Upper lobe of right lung (tissue), 1 donor: ENCODE measurements around the gene SEC22C. TPM values are rescaled to one million over a fixed set of nuclear protein-coding genes. Genes with fewer than 3 reads are reported as not detected.

Source experiments
- ATAC-seq: fragments of 200-7000 bp; cut with Tn5 transposase; one replicate; pipeline ENCODE4 v1.9.1; 2020; ENCODE audit warnings: mild to moderate bottlenecking, moderate library complexity
- DNase-seq: peaks from one replicate; pipeline ENCODE4 v3.0.0-alpha.2; 2020
- H3K27ac ChIP-seq: fragments of 200-600 bp; one replicate; pipeline ENCODE4 v1.8.0; 2022
- H3K27me3 ChIP-seq: fragments of 200-600 bp; one replicate; pipeline ENCODE4 v1.8.0; 2022; ENCODE audit warnings: mild to moderate bottlenecking
- H3K36me3 ChIP-seq: fragments of 200-600 bp; one replicate; pipeline ENCODE4 v1.8.0; 2022
- H3K4me1 ChIP-seq: fragments of 200-600 bp; one replicate; pipeline ENCODE4 v1.8.0; 2022
- H3K4me3 ChIP-seq: fragments of 200-600 bp; one replicate; pipeline ENCODE4 v1.8.0; 2022; ENCODE audit warnings: mild to moderate bottlenecking
- H3K9me3 ChIP-seq: fragments of 200-600 bp; one replicate; pipeline ENCODE4 v1.8.0; 2022
- CTCF ChIP-seq: fragments of 200-600 bp; IDR thresholded peaks from one replicate; pipeline ENCODE4 v1.8.0; 2022; ENCODE audit warnings: antibody characterized with exemption
- intact Hi-C: fragments of 100-400 bp; cut with DNase I; formaldehyde crosslinking; loops from one replicate; pipeline ENCODE4 v1.11.0; 2022
- total RNA-seq: library from RNA; stranded (reverse); fragmentation: NEBNext Ultra II Directional; extraction: Animal tissue kit (Norgen Biotek cat#: 25700); gene quantifications from one replicate; pipeline ENCODE4 v1.2.1, GENCODE V29; 2021
- donor health status: DM: no; HTN: yes; CAD: no; lungs with severe emphysema.

SEC22C gene
- total RNA-seq, 1 donor from 2014 or later, result 48.6 TPM

DNA sequence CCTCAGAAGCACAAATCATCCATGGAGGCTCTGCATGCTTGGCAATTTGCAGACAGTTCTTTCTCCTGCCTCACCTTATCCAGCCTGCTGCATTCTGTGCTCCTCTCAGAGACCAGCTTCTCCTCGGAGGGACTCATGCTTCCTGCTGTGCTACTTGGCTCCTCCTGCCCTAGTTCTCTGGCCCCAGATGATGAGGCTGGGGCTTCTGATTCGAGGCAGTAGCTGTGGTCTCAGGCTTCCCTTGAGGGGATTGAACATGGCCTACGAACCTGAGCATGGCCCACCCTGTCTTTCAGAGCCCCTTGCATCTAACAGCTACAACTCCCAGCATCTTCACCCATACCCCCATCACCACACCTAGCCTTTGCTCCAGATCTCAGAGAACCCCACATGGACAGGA lies 72.7 kb downstream of the SEC22C start:
- no peaks in the 10 kb centered on the region for H3K9me3 ChIP-seq
- H3K4me1 ChIP-seq, result peaks cover 24% of the 10 kb centered on the region
- H3K4me3 ChIP-seq, result no peak overlapping the region
- DNase-seq, result no peak
- ATAC-seq, result no peak
- no peaks in the 10 kb centered on the region for H3K36me3 ChIP-seq
- H3K27me3 ChIP-seq, result no peaks in the 10 kb centered on the region
- TF ChIP-seq CTCF, result no peak
- intact Hi-C loops, result no loop called here
- peak overlapping the region; percentile 51 for H3K27ac ChIP-seq

DNA sequence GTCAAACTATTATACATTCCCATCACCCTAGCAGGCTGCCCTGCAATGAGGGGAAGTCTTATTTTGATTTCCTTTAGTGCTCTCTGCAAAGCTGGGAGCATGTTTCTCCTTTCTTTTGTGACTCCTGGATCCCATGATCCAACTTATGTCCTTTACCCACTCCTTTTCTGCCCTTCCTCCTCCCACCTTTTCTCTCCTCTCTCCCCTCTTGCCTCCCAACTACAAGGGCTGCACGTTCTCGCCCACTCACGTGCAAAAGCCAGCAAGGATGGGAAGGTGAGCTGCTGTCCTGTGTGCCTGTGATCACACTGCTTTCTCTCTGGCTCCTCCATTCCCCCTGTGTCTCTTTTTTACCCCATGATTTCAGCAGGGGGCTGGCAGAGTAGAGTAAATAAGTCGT lies 73.2 kb downstream of the SEC22C start:
- H3K36me3 ChIP-seq, result no peaks in the 10 kb centered on the region
- TF ChIP-seq CTCF, result no peak
- intact Hi-C loops, result no loop called here
- DNase-seq (no peak), ATAC-seq (no peak)
- no peaks in the 10 kb centered on the region for H3K27me3 ChIP-seq
- H3K9me3 ChIP-seq, result no peaks in the 10 kb centered on the region
- H3K4me3 ChIP-seq, result no peak overlapping the region
- peak overlapping the region; percentile 51 for H3K27ac ChIP-seq
- peaks cover 24% of the 10 kb centered on the region for H3K4me1 ChIP-seq

- Histone ChIP-seq H3K4me3 (no peak overlapping the region), H3K4me1 (peaks cover 24% of the 10 kb centered on the region), H3K27me3 (no peaks in the 10 kb centered on the region), H3K36me3 (no peaks in the 10 kb centered on the region), H3K27ac (peak overlapping the region; percentile 51), H3K9me3 (no peaks in the 10 kb centered on the region)
- ATAC-seq, result no peak
- DNase-seq, result peak; percentile 63
- no peak for TF ChIP-seq CTCF
- intact Hi-C loops, result no loop called here
These were observed 73.9 kb downstream of the SEC22C start for GRCh38 chr3:42507761-42508335.

- H3K36me3 ChIP-seq, result no peaks in the 10 kb centered on the region
- no peaks in the 10 kb centered on the region for H3K27me3 ChIP-seq
- H3K9me3 ChIP-seq, result no peaks in the 10 kb centered on the region
- intact Hi-C loops, result no loop called here
- DNase-seq (peak; percentile 63), ATAC-seq (peak; percentile 56)
- peaks cover 24% of the 10 kb centered on the region for H3K4me1 ChIP-seq
- peak overlapping the region; percentile 51 for H3K27ac ChIP-seq
- no peak overlapping the region for H3K4me3 ChIP-seq
- no peak for TF ChIP-seq CTCF
These were observed 74.5 kb downstream of the SEC22C start for GRCh38 chr3:42507252-42507651.

- Histone ChIP-seq H3K4me3 (no peak overlapping the region), H3K36me3 (no peaks in the 10 kb centered on the region), H3K27me3 (no peaks in the 10 kb centered on the region), H3K4me1 (peaks cover 32% of the 10 kb centered on the region), H3K9me3 (no peaks in the 10 kb centered on the region), H3K27ac (peak overlapping the region; percentile 76)
- no peak for TF ChIP-seq CTCF
- DNase-seq (peak; percentile 38), ATAC-seq (no peak)
- intact Hi-C loops, result no loop called here
These were observed 75.8 kb downstream of the SEC22C start for GRCh38 chr3:42505849-42506410.
